ENCODE measurements around the gene OR6J1.
"Not testable (repeated sequence)": the region's sequence is repeated elsewhere in the genome, so short reads cannot be mapped to it uniquely, and the experiment has no call there.

OR6J1 gene

GRCh38 chr14:22587677-22588422, 56.3 kb downstream of the OR6J1 start:
- DNase-seq, result not testable (repeated sequence)
- intact Hi-C loops (cut with DNase I), result loop anchor here (5.0 kb wide), 1 partner anchor 179 kb away; the partner anchor contains the start of gene OXA1L

GRCh38 chr14:22587247-22587646, 56.9 kb downstream of the OR6J1 start:
- intact Hi-C loops (cut with DNase I), result loop anchor here (5.0 kb wide), 1 partner anchor 180 kb away; the partner anchor contains the start of gene OXA1L

DNA sequence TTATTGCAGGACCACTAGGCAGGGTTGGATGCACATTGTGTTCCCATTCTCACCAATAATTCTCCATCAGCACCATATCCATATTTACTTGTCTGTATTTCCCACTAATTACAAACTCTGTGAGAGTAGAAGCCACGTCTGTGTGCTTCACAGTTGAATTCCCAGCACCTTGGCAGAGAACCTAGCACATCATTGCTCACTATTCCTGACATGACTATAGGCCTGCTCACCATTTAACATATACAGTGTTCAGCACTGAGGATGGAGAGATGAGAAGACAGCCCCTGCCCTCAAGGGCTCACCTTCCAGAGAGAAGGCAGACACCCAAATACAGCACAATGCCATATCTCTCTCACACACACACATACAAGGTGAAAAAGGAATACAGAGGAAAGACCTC, 60.2 kb downstream of the OR6J1 start:
- intact Hi-C loops (cut with DNase I), result no loop called here
- no peak for DNase-seq

More at GRCh38 chr14:22587247-22587646, 56.9 kb downstream of the OR6J1 start:
- DNase-seq, result no peak
